H7 (cell line): ENCODE measurements around the gene NUDT3. TPM values are rescaled to one million over a fixed set of nuclear protein-coding genes. Genes with fewer than 3 reads are reported as not detected.

Source experiments
- DNase-seq: peaks from one replicate; pipeline ENCODE4 v3.0.0; 2012
- H3K27me3 ChIP-seq: 2 replicates; pipeline ENCODE4 v1.6.0; 2011; ENCODE audit warnings: mild to moderate bottlenecking, low read length; ENCODE audit not compliant: control insufficient read depth, insufficient read depth
- H3K36me3 ChIP-seq: replicated peaks from 2 replicates; pipeline ENCODE4 v1.5.1; 2011; ENCODE audit warnings: low read length; ENCODE audit not compliant: control insufficient read depth, insufficient read depth
- H3K4me3 ChIP-seq: 2 replicates; pipeline ENCODE4 v1.5.1; 2011; ENCODE audit warnings: low read depth, mild to moderate bottlenecking, control low read depth, low read length, moderate library complexity; ENCODE audit not compliant: insufficient read depth
- total RNA-seq: library from RNA; depleted of rRNA; stranded (reverse); fragments of >200 nt; shearing (Covaris generic); gene quantifications from 2 replicates; pipeline ENCODE4 v1.2.3, GENCODE V29; 2014; rRNA removed

The NUDT3 gene
- total RNA-seq, 1 experiment from 2014 or later: 28.0 TPM

GRCh38 chr6:34231566-34232336 lies 160.7 kb downstream of the NUDT3 start:
- H3K4me3 ChIP-seq: no peak overlapping the region
- DNase-seq: peak; percentile 6
- no peaks in the 10 kb centered on the region for H3K27me3 ChIP-seq
- H3K36me3 ChIP-seq: no peaks in the 10 kb centered on the region

- peak; percentile 3 for DNase-seq
- H3K27me3 ChIP-seq: no peaks in the 10 kb centered on the region
- H3K36me3 ChIP-seq: no peaks in the 10 kb centered on the region
- H3K4me3 ChIP-seq: no peak overlapping the region
Observed at GRCh38 chr6:34230653-34231371, 161.7 kb downstream of the NUDT3 start.

DNA sequence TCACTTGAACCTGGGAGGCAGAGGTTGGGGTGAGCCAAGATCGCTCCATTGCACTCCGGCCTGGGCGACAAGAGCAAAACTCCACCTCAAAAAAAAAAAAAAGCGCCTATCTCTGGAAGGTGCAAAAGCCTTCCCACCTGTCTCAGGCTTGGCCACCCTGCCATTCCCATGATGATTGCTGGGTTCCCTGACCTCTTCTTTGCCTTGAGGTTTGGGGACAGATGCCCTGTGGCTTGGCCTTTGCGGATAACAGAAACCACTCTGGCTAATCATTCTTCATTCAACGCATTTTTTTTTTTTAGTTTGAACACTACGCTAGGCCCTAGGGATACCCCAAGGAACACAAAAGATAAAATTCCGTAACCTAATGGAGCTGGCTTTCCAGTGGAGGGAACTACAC lies 162.6 kb downstream of the NUDT3 start:
- Histone ChIP-seq H3K4me3 (no peak overlapping the region), H3K36me3 (no peaks in the 10 kb centered on the region), H3K27me3 (no peaks in the 10 kb centered on the region)
- peak; percentile 4 for DNase-seq

Other genes starting within 250 kb of the NUDT3 start
- 23.9 and 35.3 TPM in 2 replicates for gene GRM4, start 246.6 kb downstream of the NUDT3 start, total RNA-seq
- 1,768 and 1,892 TPM in 2 replicates for gene HMGA1, start 155.8 kb downstream of the NUDT3 start, total RNA-seq
- 12.4 and 24.5 TPM in 2 replicates for gene SMIM29, start 143.7 kb downstream of the NUDT3 start, total RNA-seq
- gene RPS10, start 33.4 kb upstream of the NUDT3 start, total RNA-seq: 2,577 and 3,167 TPM in 2 replicates
- 3.4 and 4.9 TPM in 2 replicates for gene PACSIN1, start 73.4 kb upstream of the NUDT3 start, total RNA-seq
- 0.11 and 0.21 TPM in 2 replicates for gene SPDEF, start 163.7 kb upstream of the NUDT3 start, total RNA-seq